ENCODE results near the gene OGFOD1.

DNA sequence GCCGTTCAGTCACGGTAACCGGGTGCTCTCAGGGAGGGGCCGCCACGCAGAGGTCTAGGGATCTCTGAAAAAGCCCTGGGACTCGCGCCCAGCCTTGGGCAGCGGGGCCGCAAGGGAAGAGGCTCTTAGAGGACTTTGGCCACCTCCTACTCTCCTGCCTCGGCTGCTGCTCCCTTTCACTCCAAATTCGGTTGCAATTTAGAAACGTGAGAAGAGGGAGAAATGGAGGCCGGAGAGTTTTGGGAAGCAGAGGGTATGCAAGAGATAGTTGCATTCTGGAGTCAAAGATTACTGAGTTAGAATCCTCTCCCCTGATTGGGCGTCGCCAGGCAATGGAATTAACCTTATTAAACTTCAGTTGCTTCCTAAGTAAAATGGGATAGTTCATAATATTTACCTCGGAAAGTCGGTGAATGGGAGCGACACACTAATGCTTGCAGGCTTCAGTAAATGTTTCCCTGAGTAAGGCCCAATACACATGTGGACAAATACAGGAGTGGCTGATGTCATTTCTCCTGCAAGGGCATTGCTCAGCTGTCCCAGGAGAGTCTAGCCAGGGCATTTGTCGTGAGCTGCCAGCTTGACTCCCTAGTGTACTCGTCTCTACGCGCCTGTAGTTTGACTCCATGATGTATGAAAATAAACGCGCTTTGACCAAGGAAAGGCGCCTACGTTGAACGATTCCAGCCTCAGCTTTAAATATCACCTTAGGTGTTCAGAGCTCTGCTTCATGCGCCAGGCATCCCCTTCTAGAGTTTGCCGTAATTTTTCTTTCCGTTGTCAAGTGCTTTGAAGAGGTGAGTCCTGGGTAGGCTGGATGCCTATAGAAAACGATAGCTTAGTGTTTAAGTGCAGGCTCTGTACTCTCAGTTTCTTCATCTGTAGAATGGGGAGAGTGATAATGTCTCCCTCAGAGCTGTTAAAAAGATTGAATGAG is 667 bp downstream of the OGFOD1 start:
- TF ChIP-seq POLR2A (IDR thresholded peaks at IDR 0.05; ENCODE audit: low read depth, low read length) (no peak), POU2F2 (IDR thresholded peaks at IDR 0.05; ENCODE audit: low read depth, low read length) (no peak), POLR2AphosphoS5 (IDR thresholded peaks at IDR 0.05; ENCODE audit: low read depth, low read length) (no peak), TAF1 (IDR thresholded peaks at IDR 0.05; ENCODE audit: low read depth, low read length) (no peak), SPI1 (IDR thresholded peaks at IDR 0.05; ENCODE audit: low read depth, low read length) (no peak), PAX5 (IDR thresholded peaks at IDR 0.05; ENCODE audit: insufficient read depth, low read length, severe bottlenecking) (no peak)
